ENCODE results near the gene PIP5K1A. TPM values are rescaled to one million over a fixed set of nuclear protein-coding genes. Genes with fewer than 3 reads are reported as not detected.
"Not testable (repeated sequence)": the region's sequence is repeated elsewhere in the genome, so short reads cannot be mapped to it uniquely, and the experiment has no call there.

The PIP5K1A gene
- polyA plus RNA-seq, 1 experiment, result 138 TPM

GRCh38 chr1:151265446-151266236 lies 67.3 kb downstream of the PIP5K1A start:
- POLR2A ChIA-PET, result interaction anchor here (0.6 kb wide), 1 partner anchor 133 kb away, joined by 3 read pairs; no protein-coding TSS in a partner anchor
- H3K4me3 ChIP-seq (ENCODE audit: low read depth, low read length), result no peak overlapping the region
- no peak for DNase-seq (ENCODE audit: low read depth)
- CTCF ChIA-PET, result interaction anchor here (0.6 to 1.7 kb wide), 5 partner anchors 10 to 39 kb away, joined by 3 to 5 read pairs (median 4); no protein-coding TSS in a partner anchor
- H3K27me3 ChIP-seq (ENCODE audit: control insufficient read depth, insufficient read depth, low read length), result no peaks in the 10 kb centered on the region
- TF ChIP-seq CTCF (IDR thresholded peaks at IDR 0.05; ENCODE audit: insufficient read depth, low read depth, low read length), result no peak
- peaks cover 22% of the 10 kb centered on the region for H3K36me3 ChIP-seq (ENCODE audit: control insufficient read depth, insufficient read depth, low read length)

GRCh38 chr1:151266315-151266714 lies 68.0 kb downstream of the PIP5K1A start:
- TF ChIP-seq CTCF (IDR thresholded peaks at IDR 0.05; ENCODE audit: insufficient read depth, low read depth, low read length), result no peak
- H3K36me3 ChIP-seq (ENCODE audit: control insufficient read depth, insufficient read depth, low read length), result peaks cover 22% of the 10 kb centered on the region
- CTCF ChIA-PET, result interaction anchor here (0.6 to 1.7 kb wide), 3 partner anchors 13 to 38 kb away, joined by 3 to 5 read pairs (median 4); no protein-coding TSS in a partner anchor
- H3K27me3 ChIP-seq (ENCODE audit: control insufficient read depth, insufficient read depth, low read length), result no peaks in the 10 kb centered on the region
- no peak for DNase-seq (ENCODE audit: low read depth)
- POLR2A ChIA-PET, result no interaction called here
- H3K4me3 ChIP-seq (ENCODE audit: low read depth, low read length), result no peak overlapping the region

GRCh38 chr1:151266821-151267220 lies 68.5 kb downstream of the PIP5K1A start:
- peaks cover 22% of the 10 kb centered on the region for H3K36me3 ChIP-seq (ENCODE audit: control insufficient read depth, insufficient read depth, low read length)
- TF ChIP-seq CTCF (IDR thresholded peaks at IDR 0.05; ENCODE audit: insufficient read depth, low read depth, low read length), result no peak
- no peak for DNase-seq (ENCODE audit: low read depth)
- H3K4me3 ChIP-seq (ENCODE audit: low read depth, low read length), result no peak overlapping the region
- H3K27me3 ChIP-seq (ENCODE audit: control insufficient read depth, insufficient read depth, low read length), result no peaks in the 10 kb centered on the region
- POLR2A ChIA-PET, result no interaction called here
- CTCF ChIA-PET, result interaction anchor here (1.7 kb wide), 1 partner anchor 15 kb away, joined by 5 read pairs; no protein-coding TSS in a partner anchor

- ChIA-PET POLR2A (no interaction called here), CTCF (interaction anchor here (1.5 to 1.7 kb wide), 2 partner anchors 16 to 73 kb away, joined by 4 to 5 read pairs; no protein-coding TSS in a partner anchor)
- DNase-seq (ENCODE audit: low read depth), result no peak
- H3K4me3 ChIP-seq (ENCODE audit: low read depth, low read length), result no peak overlapping the region
- H3K36me3 ChIP-seq (ENCODE audit: control insufficient read depth, insufficient read depth, low read length), result peaks cover 19% of the 10 kb centered on the region
- no peak for TF ChIP-seq CTCF (IDR thresholded peaks at IDR 0.05; ENCODE audit: insufficient read depth, low read depth, low read length)
- H3K27me3 ChIP-seq (ENCODE audit: control insufficient read depth, insufficient read depth, low read length), result no peaks in the 10 kb centered on the region
These were observed 69.4 kb downstream of the PIP5K1A start for GRCh38 chr1:151267760-151268159.

- ChIA-PET CTCF (no interaction called here), POLR2A (interaction anchor here (0.6 kb wide), 1 partner anchor 19 kb away, joined by 5 read pairs; the partner anchor contains the start of gene PSMD4)
- Histone ChIP-seq H3K27me3 (ENCODE audit: control insufficient read depth, insufficient read depth, low read length) (no peaks in the 10 kb centered on the region), H3K36me3 (ENCODE audit: control insufficient read depth, insufficient read depth, low read length) (no peaks in the 10 kb centered on the region), H3K4me3 (ENCODE audit: low read depth, low read length) (no peak overlapping the region)
- TF ChIP-seq CTCF (IDR thresholded peaks at IDR 0.05; ENCODE audit: insufficient read depth, low read depth, low read length), result no peak
- DNase-seq (ENCODE audit: low read depth), result no peak
These were observed 75.6 kb downstream of the PIP5K1A start for GRCh38 chr1:151273924-151274466.

GRCh38 chr1:151275341-151275740 lies 77.0 kb downstream of the PIP5K1A start:
- H3K27me3 ChIP-seq (ENCODE audit: control insufficient read depth, insufficient read depth, low read length); H3K4me3 ChIP-seq (ENCODE audit: low read depth, low read length); DNase-seq (ENCODE audit: low read depth); POLR2A ChIA-PET; H3K36me3 ChIP-seq (ENCODE audit: control insufficient read depth, insufficient read depth, low read length): not testable (repeated sequence)
- CTCF ChIA-PET, result interaction anchor here (0.6 kb wide), 1 partner anchor 63 kb away, joined by 4 read pairs; no protein-coding TSS in a partner anchor

Measured in BJ (cell line).